Endometrial microvascular endothelial cells (primary cell): ENCODE measurements around the gene ITPRIP. TPM values are rescaled to one million over a fixed set of nuclear protein-coding genes. Genes with fewer than 3 reads are reported as not detected.

Source experiments
- in situ Hi-C: cut with HindIII; loops from 2 replicates; pipeline ENCODE4 v1.10.0; 2017; ENCODE audit warnings: low sequenced_read_pairs, low pct_unique_long_range_greater_than_20kb; ENCODE audit errors: inconsistent ontology term
- total RNA-seq: library from RNA; depleted of rRNA; stranded (reverse); fragments of >200 nt; gene quantifications from one replicate; pipeline ENCODE4 v1.2.3, GENCODE V29; 2015; ENCODE audit errors: inconsistent ontology term

The ITPRIP gene
- total RNA-seq, 1 donor from 2014 or later: 51.8 TPM

DNA sequence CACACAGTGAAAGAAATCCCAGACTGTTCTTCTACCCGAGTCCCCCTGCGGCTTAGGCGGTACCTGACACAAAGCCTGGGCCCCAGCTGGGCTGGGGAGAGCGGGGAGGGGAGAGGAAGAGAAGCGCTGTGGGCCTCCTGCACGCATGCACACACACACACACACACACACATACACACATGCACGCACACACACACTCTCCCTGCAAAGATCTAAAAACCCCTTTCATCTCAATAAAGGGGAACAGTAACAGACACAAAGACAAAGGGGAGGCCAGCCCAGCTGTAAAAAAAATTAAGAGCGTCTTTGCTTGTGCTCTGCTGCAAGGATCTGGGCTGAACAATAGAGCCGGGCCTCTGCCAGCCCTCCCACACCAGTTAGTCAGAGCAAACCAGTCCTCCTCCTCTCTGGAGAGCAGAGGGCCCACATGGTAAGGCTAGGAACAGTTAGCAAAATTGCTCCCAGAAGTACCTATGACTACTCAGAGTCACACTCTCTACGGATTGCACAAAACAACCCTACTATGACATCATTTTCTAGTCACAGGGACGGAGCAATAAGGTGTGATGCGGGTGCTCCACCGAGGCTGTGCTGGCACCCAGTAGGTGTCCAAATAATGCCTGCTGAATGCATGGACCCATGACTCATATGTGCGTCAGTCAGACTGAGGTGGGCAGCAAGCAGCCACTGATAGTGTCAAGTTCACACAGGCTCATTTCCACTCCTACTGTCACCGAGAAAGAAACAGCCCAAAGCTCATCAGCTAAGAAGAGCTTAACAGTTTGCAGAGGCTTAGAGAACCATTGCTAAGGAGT is 9.2 kb downstream of the ITPRIP start:
- in situ Hi-C loops: no loop called here

DNA sequence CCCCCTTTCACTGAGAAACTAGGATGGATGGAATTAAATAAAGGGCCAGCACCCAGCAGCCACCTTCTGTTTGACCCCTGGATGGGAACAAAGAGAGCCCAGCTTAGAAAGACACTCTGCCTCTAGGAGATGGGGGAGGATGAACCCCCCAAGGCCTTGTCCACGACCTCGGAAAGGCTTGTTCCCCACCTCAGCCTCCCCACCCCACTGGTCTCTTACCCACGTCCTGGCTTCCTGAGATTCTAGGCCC is 9.7 kb downstream of the ITPRIP start:
- in situ Hi-C loops: no loop called here

DNA sequence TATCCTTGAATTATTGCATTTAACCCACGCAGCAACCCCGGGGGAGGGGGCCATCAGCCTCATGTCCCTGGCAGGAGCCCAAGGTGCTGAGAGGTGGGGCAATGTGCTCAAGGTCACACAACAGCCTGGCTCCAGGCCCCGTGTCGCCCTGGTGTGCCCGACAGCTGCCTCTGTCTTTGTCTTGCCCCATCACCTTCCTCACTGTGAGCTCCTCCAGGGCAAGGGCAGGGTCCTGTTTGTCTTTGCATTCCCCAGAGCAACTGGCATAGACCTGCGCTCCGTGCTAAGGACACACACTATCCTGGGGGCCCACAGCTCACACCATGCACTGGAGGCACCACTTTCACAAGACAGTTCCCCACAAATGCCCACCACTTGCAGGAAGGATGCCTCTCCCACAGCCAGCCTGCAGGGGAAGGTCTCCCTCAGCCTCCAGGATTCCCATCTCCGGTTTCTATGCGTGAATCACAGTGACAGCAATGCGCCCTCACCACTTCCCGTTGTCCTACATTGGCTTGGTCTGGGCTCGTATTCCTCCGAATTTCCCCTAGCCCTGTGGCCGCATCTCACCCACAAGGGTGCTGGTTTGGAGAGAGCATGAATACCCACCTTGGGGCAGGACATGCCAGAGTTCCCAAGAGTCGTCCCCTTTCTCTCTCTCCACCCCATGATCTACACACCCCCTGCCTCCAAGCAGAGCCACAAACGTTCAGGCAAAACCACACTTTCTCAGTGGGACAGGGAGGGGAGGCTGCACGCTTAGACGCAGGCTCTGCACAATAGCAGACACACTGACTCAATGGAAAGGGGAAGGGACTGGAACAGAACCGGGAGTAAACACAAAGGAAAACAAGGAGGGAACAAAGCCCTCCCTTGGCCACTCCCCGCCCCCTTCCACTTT is 10.3 kb downstream of the ITPRIP start:
- in situ Hi-C loops: no loop called here

DNA sequence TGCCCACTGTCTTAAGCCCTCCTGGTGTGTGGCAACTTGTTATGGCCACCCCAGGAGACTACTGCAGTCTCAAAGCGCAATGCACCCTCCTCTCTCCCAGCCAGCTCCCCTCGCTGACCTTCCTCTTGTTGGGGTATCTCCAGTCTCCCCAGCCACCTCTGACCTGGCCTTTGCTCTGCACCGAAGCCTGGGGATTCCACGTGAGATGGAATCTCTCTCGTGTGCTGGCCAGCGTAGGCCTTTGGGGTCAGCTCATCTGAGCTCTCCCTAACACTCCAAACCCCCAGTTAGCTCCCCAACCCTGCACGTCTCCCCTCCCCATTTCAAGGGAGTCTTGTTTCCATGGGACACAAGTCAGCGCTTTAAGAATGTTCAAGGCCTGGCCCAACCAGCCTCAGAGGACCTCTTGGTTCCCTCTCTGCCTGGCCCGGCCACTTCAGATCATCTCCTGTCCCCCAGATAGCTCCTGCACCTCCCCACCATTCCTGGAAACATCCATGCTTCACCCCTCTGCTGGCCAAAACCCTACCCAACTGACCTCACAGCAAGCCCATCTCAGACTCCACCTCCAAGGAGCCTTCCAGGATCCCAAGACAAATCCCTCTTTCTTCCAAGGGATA is 11.2 kb downstream of the ITPRIP start:
- in situ Hi-C loops: no loop called here

DNA sequence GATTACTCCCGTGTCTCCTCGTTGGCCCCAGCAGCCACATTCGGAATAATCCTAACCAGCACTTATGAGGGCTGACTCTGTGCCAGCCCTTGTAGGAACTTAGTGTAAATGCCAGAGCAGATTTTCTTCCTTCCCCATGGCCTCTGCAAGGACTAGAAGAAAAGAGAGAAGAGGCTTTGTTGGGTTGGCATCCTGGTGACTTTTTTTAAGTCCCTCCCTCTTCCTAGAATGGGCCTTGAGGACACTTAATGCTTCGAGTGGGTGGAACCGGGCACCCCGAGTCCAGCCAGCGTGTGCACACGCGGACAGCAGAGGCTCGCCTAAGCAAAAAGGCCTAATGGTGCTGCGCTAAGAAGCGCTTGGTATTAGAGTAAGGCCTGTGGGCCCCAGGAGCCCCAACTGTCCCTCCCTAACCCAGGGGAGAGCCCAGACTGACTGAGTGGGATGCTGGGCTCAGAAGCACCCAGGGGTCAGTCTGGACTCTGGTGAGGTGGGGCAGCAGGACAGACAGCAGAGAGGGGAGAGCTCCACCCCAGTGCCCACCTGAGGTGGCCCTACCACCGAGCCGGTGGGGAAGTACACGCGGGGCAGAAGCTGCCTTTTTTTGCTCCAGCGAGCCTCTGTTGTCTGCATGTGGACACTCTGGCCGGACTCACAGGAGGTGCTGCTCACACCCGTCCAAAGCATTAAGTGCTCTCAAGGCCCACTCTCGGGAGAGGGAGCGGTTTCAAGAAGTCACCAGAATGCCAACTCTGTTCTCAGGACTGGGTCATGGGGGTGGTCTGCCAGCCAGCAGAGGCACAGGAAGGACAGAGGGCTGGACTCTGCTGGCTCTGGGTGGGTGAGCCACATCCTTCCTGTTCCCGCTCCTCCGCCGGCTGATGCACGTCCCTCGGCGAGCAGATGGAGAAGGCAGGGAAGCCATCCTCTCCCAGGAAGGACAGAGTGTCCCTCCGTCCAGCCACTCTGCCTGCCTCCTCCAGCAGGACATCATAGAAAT is 12.5 kb downstream of the ITPRIP start:
- in situ Hi-C loops: no loop called here

DNA sequence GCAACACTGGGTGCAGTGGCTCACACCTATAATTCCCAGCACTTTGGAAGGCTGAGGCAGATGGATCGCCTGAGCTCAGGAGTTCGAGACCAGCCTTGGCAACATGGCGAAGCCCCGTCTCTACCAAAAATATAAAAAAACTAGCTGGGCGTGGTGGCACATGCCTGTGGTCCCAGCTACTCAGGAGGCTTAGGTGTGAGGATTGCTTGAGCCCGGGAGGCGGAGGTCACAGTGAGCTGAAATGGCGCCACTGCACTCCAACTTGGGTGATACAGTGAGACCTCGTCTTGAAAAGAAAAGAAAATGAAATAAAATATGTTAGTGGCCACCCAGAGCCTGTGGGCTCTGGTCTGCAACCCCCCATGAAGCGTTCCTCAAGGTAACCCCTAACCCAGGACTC is 13.3 kb downstream of the ITPRIP start:
- in situ Hi-C loops: no loop called here

DNA sequence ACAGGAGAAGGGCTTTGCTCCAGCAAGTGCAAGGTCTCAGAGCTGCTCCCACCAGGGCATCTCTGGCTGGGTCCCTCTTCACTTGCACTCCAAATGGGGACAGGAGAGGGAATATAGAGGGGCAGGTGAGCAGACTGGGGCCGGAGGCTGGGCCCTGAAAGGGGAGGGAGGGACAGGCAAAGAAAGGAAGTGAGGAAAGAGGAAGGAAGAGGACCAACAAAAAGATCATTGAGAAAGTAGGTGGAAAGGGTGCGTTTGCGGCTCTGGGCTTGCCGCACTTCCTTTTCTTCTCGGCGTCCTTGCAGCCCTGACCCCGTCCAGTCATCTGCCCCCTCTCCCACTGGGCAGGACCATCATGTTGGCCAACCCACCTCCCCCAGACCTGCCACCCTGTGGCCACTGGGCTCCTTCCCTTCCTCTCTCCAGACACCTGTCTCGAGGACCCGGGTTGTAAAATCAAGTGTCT is 14.0 kb downstream of the ITPRIP start:
- in situ Hi-C loops: no loop called here

DNA sequence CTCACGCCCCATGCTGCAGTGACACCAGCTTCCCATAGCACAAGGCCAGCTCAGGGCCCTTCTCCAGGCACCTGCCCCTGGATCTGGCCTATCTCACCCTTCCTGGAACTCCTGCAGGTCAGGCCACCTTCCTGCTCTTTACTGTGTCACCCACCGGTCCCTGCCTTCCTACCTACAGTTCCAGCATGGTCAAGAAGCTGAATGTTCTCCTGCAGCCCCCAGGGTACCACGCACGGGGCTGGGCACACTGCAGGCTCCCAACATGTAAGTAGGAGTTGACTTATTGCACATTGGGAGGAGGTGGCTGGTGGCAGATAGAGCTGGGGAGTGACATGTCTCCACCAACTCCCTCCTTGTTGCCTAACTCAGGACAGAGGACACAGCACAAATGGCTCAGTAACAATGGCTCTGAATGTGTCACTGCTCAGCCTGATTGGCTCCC is 14.5 kb downstream of the ITPRIP start:
- in situ Hi-C loops: no loop called here

DNA sequence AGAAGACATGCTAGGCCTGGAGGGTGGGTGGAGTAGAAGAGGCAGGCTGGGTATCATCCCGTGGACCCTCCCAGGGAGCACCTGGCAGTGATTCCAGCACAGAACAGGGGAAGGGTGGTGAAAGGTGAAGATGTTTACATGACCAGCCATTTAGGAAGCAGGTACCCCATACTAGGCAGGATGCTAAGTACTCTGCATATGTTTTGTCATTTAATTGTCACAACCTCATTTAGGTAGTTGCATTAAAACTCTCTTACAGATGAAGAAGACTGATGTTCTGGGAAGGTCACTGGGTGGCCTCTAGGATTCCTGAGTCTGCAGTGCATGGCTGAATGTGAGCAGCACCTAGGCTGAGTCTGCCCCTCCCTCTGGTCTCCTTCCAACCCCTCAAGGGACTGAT is 15.2 kb downstream of the ITPRIP start:
- in situ Hi-C loops: no loop called here

DNA sequence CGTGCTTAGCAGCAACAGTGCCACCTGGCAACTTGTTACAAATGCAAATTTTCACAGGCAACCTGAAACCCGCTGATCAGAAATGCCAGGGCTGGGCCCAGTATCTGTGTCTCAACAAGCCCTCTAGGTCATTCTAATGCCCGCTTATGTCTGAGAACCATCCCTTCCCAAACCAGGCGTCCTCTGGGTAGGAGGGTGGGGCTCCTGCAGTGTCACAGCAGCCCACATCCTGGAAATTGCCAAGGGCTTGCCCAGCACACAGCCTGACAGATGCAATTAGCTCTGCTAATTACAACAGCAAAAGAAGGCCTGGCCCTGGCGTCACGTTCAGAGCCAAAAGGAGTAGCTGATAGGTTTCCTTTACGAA is 15.9 kb downstream of the ITPRIP start:
- in situ Hi-C loops: no loop called here

DNA sequence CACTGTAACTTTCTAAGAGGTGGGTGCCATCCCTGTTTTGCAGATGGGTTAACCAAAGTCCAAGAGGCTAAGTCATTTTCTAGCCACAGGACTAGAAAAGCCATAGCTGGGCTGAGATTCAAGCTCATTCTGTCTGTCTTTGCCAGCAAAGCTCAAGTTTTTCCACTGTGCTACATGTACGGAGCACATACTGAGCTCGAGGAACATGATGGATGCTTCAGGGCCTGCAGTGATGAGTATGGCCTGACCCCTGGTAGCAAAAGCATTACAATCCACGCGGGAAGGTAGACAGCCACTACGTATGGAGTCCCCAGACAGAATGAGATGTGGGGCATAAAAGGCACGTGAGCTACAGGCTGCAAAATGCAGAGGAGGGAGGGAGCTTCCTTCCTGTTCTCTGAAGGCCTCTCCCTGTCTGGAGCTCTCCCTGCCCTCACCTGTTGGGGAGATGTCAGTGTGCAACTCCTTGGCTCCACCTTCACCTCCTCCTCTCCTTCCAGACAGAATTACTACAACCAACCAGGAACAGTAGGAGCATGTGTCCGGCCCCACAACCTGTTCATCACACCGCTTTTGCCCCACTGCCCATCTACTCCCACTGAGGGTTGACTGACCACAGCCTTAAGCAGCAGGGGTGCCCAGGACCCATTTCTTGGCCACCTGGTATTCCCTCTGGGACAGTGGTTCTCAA is 16.4 kb downstream of the ITPRIP start:
- in situ Hi-C loops: no loop called here

DNA sequence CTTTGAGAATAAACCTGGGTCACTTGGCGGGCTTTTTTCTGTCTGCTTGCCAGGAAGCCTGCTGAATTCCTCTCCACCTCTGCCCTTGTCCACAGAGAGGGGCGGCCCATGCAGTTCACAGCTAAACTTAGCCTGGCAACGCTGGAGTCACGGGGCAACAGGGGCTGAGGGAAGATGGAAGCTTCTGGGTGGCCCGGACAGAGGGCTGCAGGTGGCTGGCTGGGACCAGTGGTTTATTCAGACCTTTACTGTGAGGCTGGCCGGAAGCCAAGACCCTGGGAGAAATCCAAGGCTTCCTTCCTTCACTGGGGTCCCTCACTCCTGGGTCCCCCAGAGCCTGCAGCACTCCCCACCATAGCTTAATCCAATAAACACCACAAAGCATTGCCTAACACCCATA is 17.0 kb downstream of the ITPRIP start:
- in situ Hi-C loops: no loop called here

DNA sequence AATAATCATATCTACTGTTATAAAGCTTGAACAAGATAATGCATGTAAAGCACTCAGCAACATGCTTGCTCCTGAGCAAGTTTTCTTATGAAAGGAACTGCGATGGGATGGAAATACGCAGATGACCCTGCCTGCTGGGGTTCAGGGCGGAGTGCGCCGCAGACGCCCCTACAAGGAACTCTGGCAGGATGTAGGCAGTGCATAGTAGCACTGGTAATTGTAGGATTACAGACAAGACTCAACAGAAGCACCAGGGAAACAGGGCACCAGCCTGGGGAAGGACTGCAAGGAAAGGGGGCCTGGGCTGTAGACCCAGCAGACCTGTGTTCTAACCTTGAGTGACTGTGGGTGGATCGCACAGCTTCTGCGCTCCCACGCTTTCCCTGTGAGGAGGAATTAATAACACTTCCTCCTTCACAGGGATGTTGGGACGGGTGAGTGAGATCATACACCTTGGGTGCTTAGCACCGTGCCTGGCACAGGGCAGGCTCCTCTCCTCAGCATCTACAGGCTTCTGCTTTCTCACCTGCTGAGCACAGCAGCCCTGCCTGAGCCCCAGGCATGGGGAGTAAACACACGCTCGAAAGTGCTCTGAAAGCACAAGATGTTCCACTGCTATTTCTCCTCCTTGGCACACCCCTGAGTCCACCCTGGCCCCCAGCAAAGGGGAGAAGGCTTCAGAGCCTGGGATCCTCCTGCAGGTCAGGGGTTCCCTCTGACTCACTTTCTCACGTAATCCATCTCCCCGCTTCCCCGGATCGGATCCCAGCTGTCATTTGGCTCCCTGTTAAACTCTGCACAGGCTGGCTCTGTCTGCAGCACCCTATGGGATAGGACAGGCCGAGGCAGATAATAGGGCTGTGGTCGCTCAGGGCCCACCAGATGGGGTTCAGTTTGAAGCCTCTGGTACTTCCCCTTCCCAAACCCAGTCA is 19.2 kb downstream of the ITPRIP start:
- in situ Hi-C loops: no loop called here

DNA sequence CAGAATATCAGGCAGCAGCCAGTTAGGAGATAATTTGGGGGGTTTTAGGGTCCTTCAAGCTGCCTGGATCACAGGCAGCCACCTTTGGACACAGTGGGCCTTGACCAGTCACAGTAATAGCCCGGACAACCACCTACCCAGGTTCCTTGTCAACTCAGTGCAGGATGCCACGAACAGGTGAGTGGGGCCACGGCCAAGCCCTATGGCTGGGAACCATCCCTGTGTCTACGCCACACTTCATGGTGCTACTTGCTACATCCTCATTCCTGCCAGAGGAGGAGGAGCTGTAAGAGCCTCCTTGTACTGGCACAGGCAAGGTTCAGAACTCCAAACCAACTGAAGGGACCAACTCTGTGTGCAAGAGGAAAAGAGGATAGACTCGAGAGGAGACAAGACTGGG is 19.9 kb downstream of the ITPRIP start:
- in situ Hi-C loops: no loop called here

DNA sequence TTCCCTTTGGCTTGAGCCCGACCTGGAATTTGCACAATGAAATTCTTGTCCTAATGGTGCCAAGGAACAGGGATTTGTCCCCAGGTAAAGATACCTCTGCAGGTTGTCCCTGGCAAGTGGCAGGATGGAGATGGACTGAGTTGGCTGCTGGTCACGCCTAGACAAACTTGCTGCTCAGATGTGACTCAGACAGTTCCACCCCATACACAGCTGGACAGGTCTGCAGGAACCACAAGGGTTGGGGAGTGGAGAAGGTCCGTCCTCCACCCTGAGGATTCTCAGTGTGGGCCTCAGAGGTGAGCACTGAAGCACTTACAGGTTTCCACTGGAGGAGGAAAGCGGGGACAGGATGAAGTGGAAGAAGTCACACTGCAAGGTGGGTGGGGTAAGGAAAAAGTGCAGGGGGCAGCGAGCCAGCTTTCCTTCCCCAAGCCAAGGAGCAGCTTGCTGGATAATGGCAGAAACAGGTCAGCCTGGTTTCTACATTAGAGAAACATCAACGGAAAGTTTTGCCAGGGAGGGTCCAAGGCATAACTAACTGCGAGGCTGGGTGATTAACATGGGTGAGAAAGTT is 20.5 kb downstream of the ITPRIP start:
- in situ Hi-C loops: no loop called here

DNA sequence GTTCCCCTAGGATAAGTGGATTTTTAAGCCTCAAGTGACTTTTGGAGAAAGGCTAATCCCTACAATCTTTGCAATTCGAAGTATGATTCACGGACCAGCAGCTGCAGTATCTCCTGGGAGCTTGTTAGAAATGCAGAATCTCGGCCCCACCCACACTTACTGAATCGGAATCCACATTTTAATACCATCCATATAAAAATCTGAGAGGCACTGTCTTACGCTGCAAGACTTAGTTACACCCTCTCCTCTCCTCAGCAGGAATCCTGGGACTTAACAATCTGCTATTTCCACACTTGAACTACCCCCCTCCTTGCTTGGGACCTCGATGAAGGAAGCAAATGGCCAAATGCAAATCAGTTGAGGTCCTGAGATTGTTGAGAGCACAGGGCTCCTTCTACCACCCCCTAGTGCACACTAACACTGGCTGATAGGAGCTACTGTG is 21.0 kb downstream of the ITPRIP start:
- in situ Hi-C loops: no loop called here
